DMS 273 treated with DMSO at 0.1 percent for 48 hours (cell line): ENCODE data around the gene DMWD.
"Not testable (repeated sequence)": the region's sequence is repeated elsewhere in the genome, so short reads cannot be mapped to it uniquely, and the experiment has no call there.

Experiments used
- DNase-seq: peaks from one replicate; lab custom pipeline; 2025; lab: John Stamatoyannopoulos, UW

The DMWD gene

GRCh38 chr19:45816236-45817009 lies 23.8 kb upstream of the DMWD start:
- no peak for DNase-seq

- DNase-seq: no peak
Observed at GRCh38 chr19:45815481-45816216, 23.0 kb upstream of the DMWD start.

GRCh38 chr19:45814851-45815480 lies 22.3 kb upstream of the DMWD start, which contains the start of gene RSPH6A:
Gene RSPH6A, minus strand, starts transcription at chr19:45815308. Its CDS starts 132 bp downstream, at chr19:45815176.
- DNase-seq: no peak

GRCh38 chr19:45814166-45814780 lies 21.6 kb upstream of the DMWD start:
- DNase-seq: no peak

GRCh38 chr19:45812297-45812696 lies 19.7 kb upstream of the DMWD start:
- no peak for DNase-seq

GRCh38 chr19:45809643-45810159 lies 17.1 kb upstream of the DMWD start:
- peak; percentile 93 for DNase-seq

- no peak for DNase-seq
Observed at GRCh38 chr19:45805719-45806118, 13.1 kb upstream of the DMWD start.

- no peak for DNase-seq
Observed at GRCh38 chr19:45804959-45805230, 12.2 kb upstream of the DMWD start.

- no peak for DNase-seq
Observed at GRCh38 chr19:45804140-45804958, 11.7 kb upstream of the DMWD start.

- no peak for DNase-seq
Observed at GRCh38 chr19:45801603-45802175, 9.0 kb upstream of the DMWD start.

GRCh38 chr19:45800070-45800553 lies 7.5 kb upstream of the DMWD start:
- DNase-seq: no peak

- DNase-seq: not testable (repeated sequence)
Observed at GRCh38 chr19:45799541-45799940, 6.9 kb upstream of the DMWD start.

GRCh38 chr19:45798995-45799517 lies 6.4 kb upstream of the DMWD start:
- peak; percentile 32 for DNase-seq

GRCh38 chr19:45794627-45795026 lies 2.0 kb upstream of the DMWD start:
- DNase-seq: no peak

GRCh38 chr19:45793876-45794275 lies 1.2 kb upstream of the DMWD start:
- DNase-seq: no peak

GRCh38 chr19:45793178-45793564 lies 526 bp upstream of the DMWD start:
- DNase-seq: no peak

GRCh38 chr19:45791744-45792469 lies 738 bp downstream of the DMWD start:
- DNase-seq: no peak

GRCh38 chr19:45790942-45791341 lies 1.7 kb downstream of the DMWD start:
- no peak for DNase-seq

- no peak for DNase-seq
Observed at GRCh38 chr19:45789035-45789786, 3.4 kb downstream of the DMWD start.
